ENCODE data around the gene IL17RC.

GRCh38 chr3:9888540-9888939 is 28.4 kb upstream of the IL17RC start:
- TF ChIP-seq REST (IDR thresholded peaks at IDR 0.05; ENCODE audit: unreplicated experiment) = no peak
- TF ChIP-seq, protein P1, sequence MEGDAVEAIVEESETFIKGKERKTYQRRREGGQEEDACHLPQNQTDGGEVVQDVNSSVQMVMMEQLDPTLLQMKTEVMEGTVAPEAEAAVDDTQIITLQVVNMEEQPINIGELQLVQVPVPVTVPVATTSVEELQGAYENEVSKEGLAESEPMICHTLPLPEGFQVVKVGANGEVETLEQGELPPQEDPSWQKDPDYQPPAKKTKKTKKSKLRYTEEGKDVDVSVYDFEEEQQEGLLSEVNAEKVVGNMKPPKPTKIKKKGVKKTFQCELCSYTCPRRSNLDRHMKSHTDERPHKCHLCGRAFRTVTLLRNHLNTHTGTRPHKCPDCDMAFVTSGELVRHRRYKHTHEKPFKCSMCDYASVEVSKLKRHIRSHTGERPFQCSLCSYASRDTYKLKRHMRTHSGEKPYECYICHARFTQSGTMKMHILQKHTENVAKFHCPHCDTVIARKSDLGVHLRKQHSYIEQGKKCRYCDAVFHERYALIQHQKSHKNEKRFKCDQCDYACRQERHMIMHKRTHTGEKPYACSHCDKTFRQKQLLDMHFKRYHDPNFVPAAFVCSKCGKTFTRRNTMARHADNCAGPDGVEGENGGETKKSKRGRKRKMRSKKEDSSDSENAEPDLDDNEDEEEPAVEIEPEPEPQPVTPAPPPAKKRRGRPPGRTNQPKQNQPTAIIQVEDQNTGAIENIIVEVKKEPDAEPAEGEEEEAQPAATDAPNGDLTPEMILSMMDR (conservative IDR thresholded peaks at IDR 0.05; ENCODE audit: low read depth in 2 of 2) = no peak
- no peak for TF ChIP-seq JUNB (IDR thresholded peaks at IDR 0.05; ENCODE audit: unreplicated experiment)
- TF ChIP-seq EZH2phosphoT487 (IDR thresholded peaks at IDR 0.05; ENCODE audit: unreplicated experiment) = no peak
- TF ChIP-seq ZNF114 (CRISPR knock-in tag; IDR thresholded peaks at IDR 0.05) = no peak
- no peak for TF ChIP-seq POLR2AphosphoS5 (IDR thresholded peaks at IDR 0.05; ENCODE audit: low read depth)
- no peak for TF ChIP-seq EZH2 (IDR thresholded peaks at IDR 0.05; ENCODE audit: low read depth, unreplicated experiment)
- TF ChIP-seq, protein P2, sequence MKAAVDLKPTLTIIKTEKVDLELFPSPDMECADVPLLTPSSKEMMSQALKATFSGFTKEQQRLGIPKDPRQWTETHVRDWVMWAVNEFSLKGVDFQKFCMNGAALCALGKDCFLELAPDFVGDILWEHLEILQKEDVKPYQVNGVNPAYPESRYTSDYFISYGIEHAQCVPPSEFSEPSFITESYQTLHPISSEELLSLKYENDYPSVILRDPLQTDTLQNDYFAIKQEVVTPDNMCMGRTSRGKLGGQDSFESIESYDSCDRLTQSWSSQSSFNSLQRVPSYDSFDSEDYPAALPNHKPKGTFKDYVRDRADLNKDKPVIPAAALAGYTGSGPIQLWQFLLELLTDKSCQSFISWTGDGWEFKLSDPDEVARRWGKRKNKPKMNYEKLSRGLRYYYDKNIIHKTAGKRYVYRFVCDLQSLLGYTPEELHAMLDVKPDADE (IDR thresholded peaks at IDR 0.05) = no peak
- no peak for TF ChIP-seq STAT1 (IDR thresholded peaks at IDR 0.05; ENCODE audit: unreplicated experiment)
- TF ChIP-seq, protein P3, sequence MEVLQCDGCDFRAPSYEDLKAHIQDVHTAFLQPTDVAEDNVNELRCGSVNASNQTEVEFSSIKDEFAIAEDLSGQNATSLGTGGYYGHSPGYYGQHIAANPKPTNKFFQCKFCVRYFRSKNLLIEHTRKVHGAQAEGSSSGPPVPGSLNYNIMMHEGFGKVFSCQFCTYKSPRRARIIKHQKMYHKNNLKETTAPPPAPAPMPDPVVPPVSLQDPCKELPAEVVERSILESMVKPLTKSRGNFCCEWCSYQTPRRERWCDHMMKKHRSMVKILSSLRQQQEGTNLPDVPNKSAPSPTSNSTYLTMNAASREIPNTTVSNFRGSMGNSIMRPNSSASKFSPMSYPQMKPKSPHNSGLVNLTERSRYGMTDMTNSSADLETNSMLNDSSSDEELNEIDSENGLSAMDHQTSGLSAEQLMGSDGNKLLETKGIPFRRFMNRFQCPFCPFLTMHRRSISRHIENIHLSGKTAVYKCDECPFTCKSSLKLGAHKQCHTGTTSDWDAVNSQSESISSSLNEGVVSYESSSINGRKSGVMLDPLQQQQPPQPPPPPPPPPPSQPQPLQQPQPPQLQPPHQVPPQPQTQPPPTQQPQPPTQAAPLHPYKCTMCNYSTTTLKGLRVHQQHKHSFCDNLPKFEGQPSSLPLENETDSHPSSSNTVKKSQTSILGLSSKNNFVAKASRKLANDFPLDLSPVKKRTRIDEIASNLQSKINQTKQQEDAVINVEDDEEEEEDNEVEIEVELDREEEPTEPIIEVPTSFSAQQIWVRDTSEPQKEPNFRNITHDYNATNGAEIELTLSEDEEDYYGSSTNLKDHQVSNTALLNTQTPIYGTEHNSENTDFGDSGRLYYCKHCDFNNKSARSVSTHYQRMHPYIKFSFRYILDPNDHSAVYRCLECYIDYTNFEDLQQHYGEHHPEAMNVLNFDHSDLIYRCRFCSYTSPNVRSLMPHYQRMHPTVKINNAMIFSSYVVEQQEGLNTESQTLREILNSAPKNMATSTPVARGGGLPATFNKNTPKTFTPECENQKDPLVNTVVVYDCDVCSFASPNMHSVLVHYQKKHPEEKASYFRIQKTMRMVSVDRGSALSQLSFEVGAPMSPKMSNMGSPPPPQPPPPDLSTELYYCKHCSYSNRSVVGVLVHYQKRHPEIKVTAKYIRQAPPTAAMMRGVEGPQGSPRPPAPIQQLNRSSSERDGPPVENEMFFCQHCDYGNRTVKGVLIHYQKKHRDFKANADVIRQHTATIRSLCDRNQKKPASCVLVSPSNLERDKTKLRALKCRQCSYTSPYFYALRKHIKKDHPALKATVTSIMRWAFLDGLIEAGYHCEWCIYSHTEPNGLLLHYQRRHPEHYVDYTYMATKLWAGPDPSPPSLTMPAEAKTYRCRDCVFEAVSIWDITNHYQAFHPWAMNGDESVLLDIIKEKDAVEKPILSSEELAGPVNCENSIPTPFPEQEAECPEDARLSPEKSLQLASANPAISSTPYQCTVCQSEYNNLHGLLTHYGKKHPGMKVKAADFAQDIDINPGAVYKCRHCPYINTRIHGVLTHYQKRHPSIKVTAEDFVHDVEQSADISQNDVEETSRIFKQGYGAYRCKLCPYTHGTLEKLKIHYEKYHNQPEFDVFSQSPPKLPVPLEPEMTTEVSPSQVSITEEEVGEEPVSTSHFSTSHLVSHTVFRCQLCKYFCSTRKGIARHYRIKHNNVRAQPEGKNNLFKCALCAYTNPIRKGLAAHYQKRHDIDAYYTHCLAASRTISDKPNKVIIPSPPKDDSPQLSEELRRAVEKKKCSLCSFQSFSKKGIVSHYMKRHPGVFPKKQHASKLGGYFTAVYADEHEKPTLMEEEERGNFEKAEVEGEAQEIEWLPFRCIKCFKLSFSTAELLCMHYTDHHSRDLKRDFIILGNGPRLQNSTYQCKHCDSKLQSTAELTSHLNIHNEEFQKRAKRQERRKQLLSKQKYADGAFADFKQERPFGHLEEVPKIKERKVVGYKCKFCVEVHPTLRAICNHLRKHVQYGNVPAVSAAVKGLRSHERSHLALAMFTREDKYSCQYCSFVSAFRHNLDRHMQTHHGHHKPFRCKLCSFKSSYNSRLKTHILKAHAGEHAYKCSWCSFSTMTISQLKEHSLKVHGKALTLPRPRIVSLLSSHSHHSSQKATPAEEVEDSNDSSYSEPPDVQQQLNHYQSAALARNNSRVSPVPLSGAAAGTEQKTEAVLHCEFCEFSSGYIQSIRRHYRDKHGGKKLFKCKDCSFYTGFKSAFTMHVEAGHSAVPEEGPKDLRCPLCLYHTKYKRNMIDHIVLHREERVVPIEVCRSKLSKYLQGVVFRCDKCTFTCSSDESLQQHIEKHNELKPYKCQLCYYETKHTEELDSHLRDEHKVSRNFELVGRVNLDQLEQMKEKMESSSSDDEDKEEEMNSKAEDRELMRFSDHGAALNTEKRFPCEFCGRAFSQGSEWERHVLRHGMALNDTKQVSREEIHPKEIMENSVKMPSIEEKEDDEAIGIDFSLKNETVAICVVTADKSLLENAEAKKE (CRISPR knock-in tag; IDR thresholded peaks at IDR 0.05) = no peak
- TF ChIP-seq NANOG (IDR thresholded peaks at IDR 0.05; ENCODE audit: borderline replicate concordance) = no peak
